HepG2 (cell line): ENCODE measurements around the gene C19orf44. TPM values are rescaled to one million over a fixed set of nuclear protein-coding genes. Genes with fewer than 3 reads are reported as not detected.

Source experiments
- CBX1 ChIP-seq: IDR thresholded peaks from one replicate; pipeline ENCODE4 v1.6.1; 2016; ENCODE audit warnings: antibody characterized with exemption, low read depth
- DPF2 ChIP-seq: sonication (generic); formaldehyde crosslinking; IDR thresholded peaks from 2 replicates; pipeline ENCODE4 v1.4.0; 2020; ENCODE audit warnings: mild to moderate bottlenecking, low read depth, missing genetic modification reagents, borderline replicate concordance
- GABPA ChIP-seq, 2 experiments: IDR thresholded peaks; 2 replicates each; pipeline ENCODE4 v1.6.1; 2011 to 2016; ENCODE audit warnings: low read depth in 2 of 2, low read length in 1 of 2, missing biosample characterization in 1 of 2, missing genetic modification characterization in 1 of 2
- GTF3A ChIP-seq: sonication (generic); formaldehyde crosslinking; conservative IDR thresholded peaks from 2 replicates; pipeline ENCODE4 v1.4.0; 2020; ENCODE audit warnings: mild to moderate bottlenecking, missing genetic modification reagents
- HDAC2 ChIP-seq: sonication (generic); formaldehyde crosslinking; IDR thresholded peaks from 2 replicates; pipeline ENCODE4 v1.4.0; 2020; ENCODE audit warnings: missing genetic modification reagents
- HIVEP1 ChIP-seq: sonication (generic); formaldehyde crosslinking; IDR thresholded peaks from 2 replicates; pipeline ENCODE4 v1.4.0; 2020; ENCODE audit warnings: mild to moderate bottlenecking, missing genetic modification reagents
- RFX3 ChIP-seq: IDR thresholded peaks from 2 replicates; pipeline ENCODE4 v1.6.1; 2016; ENCODE audit warnings: missing biosample characterization, missing genetic modification reagents
- RXRA ChIP-seq: sonication (generic); formaldehyde crosslinking; IDR thresholded peaks from 2 replicates; pipeline ENCODE4 v1.5.1; 2020; ENCODE audit warnings: missing genetic modification reagents
- THRA ChIP-seq: sonication (generic); formaldehyde crosslinking; IDR thresholded peaks from 2 replicates; pipeline ENCODE4 v1.4.0; 2020; ENCODE audit warnings: missing genetic modification reagents, borderline replicate concordance
- ZBTB20 ChIP-seq: sonication (generic); formaldehyde crosslinking; IDR thresholded peaks from 2 replicates; pipeline ENCODE4 v1.8.1; 2023; ENCODE audit warnings: missing genetic modification reagents, low read depth, mild to moderate bottlenecking, borderline replicate concordance
- ZNF280B ChIP-seq: sonication (generic); formaldehyde crosslinking; IDR thresholded peaks from 2 replicates; pipeline ENCODE4 v1.5.0; 2020; ENCODE audit warnings: missing genetic modification reagents, mild to moderate bottlenecking, borderline replicate concordance
- ZNF558 ChIP-seq: sonication (generic); formaldehyde crosslinking; IDR thresholded peaks from 2 replicates; pipeline ENCODE4 v1.9.0; 2022; ENCODE audit warnings: mild to moderate bottlenecking, missing genetic modification reagents, borderline replicate concordance
- ZNF687 ChIP-seq: sonication (generic); formaldehyde crosslinking; IDR thresholded peaks from 2 replicates; pipeline ENCODE4 v1.5.1; 2020; ENCODE audit warnings: mild to moderate bottlenecking, missing genetic modification reagents, moderate library complexity
- ZNF883 ChIP-seq: sonication (generic); formaldehyde crosslinking; IDR thresholded peaks from 2 replicates; pipeline ENCODE4 v1.5.1; 2020; ENCODE audit warnings: mild to moderate bottlenecking, missing genetic modification reagents; ENCODE audit errors: not compliant biosample characterization
- ZSCAN21 ChIP-seq: sonication (generic); formaldehyde crosslinking; IDR thresholded peaks from 2 replicates; pipeline ENCODE4 v1.8.0; 2022; ENCODE audit warnings: mild to moderate bottlenecking, missing genetic modification reagents, moderate library complexity, borderline replicate concordance
- polyA plus RNA-seq, 8 experiments: library from polyadenylated mRNA; depleted of rRNA in 3 of 8; stranded (reverse) in 7 of 8; unstranded in 1 of 8; fragments of >200 nt; fragmentation: Illumina TruSeq in 4 of 8; extraction: Trizol in 4 of 8; gene quantifications; 2 replicates each; pipeline versions ENCODE4 v1.2.1 to v1.2.3, GENCODE V29; 2011 to 2016; ENCODE audit warnings: low read depth in 4 of 8, missing spikeins in 1 of 8, mixed read lengths in 1 of 8; ENCODE audit not compliant: insufficient read depth in 1 of 8
- total RNA-seq, 5 experiments: library from RNA; depleted of rRNA; stranded (reverse); fragments of >200 nt; fragmentation: Illumina TruSeq; extraction: Trizol; gene quantifications; 2 replicates each; pipeline ENCODE4 v1.2.3, GENCODE V29; 2016; ENCODE audit warnings: low read depth in 1 of 5
- TF ChIP-seq, protein P1 (sequence below): sonication (generic); formaldehyde crosslinking; conservative IDR thresholded peaks from 2 replicates; pipeline ENCODE4 v1.4.0; 2020; ENCODE audit warnings: mild to moderate bottlenecking, missing genetic modification reagents, moderate library complexity

Gene C19orf44
- total and polyA plus RNA-seq, 2 of the 13 experiments (the other 11 are each of a cell fraction or from before 2014, with no cell fraction given) = 3.2 to 4.3 TPM

DNA sequence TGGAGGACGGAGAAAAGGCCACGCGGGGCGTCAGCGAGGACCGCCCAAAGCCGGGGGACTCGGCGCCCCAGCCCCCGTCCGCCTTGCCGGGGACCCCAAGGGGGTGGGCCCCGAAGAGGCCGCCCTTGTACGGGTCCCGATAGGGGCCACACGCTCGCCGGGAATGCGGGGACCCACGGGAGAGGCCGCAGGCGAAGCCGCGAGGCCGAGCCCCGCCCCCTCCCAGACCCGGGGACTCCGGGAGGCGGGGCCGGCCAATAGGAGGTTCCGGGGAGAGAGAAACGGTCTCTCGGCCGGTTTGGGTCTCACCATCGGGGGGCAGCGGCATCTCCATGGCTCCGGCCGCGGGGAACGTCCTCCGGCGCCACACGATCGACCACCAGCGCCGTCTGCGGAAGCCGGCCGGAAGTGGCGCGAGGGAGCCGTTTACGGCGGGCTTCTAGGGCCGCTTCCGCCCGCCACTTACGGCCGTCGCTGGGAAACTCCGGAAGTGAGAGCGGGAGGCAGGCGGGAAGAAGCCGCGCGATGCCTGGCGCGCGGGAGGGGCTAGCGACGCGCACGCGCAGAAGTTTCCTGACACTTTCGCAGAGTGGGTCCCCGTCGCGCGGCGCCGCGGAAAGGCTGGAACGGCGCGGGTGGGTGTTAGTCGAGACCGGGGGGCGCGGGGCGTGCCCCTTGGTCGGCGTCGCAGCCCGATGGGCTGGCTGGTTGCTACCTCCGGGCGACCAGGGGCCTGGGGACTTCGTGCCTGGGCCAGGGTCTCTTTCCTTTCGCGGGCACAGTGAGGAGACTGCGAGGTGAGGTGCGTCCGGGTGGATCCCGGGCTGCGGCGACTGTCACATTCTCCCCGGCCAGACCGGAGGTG lies 46.1 kb downstream of the C19orf44 start, which contains the start of gene CHERP (continued):
- TF ChIP-seq THRA (CRISPR knock-in tag) (peak; percentile 43; the same call in 1 of the 2 replicates), HIVEP1 (peak; percentile 64), ZSCAN21 (CRISPR knock-in tag) (peak; percentile 69), DPF2 (CRISPR knock-in tag) (no peak), ZNF558 (CRISPR knock-in tag) (0 out of 2 replicates have a peak, but pooled peaks have one; percentile 59), HDAC2 (CRISPR knock-in tag) (peak; percentile 61; the same call in 1 of the 2 replicates), ZNF280B (0 out of 2 replicates have a peak, but pooled peaks have one; percentile 16), GABPA (IDR thresholded peaks at IDR 0.05; ENCODE audit: low read depth, low read length) (peak; percentile 94), GABPA (CRISPR knock-in tag; IDR thresholded peaks at IDR 0.05; ENCODE audit: low read depth) (peak; percentile 96), RFX3 (CRISPR knock-in tag) (peak; percentile 88), ZBTB20 (CRISPR knock-in tag) (peak; percentile 75; the same call in 1 of the 2 replicates), RXRA (CRISPR knock-in tag) (peak; percentile 61; the same call in 1 of the 2 replicates), CBX1 (no peak), GTF3A (0 out of 2 replicates have a peak, but pooled peaks have one; percentile 52), ZNF687 (CRISPR knock-in tag) (peak; percentile 90), ZNF883 (CRISPR knock-in tag) (peak; percentile 90)
- TF ChIP-seq, protein P1, sequence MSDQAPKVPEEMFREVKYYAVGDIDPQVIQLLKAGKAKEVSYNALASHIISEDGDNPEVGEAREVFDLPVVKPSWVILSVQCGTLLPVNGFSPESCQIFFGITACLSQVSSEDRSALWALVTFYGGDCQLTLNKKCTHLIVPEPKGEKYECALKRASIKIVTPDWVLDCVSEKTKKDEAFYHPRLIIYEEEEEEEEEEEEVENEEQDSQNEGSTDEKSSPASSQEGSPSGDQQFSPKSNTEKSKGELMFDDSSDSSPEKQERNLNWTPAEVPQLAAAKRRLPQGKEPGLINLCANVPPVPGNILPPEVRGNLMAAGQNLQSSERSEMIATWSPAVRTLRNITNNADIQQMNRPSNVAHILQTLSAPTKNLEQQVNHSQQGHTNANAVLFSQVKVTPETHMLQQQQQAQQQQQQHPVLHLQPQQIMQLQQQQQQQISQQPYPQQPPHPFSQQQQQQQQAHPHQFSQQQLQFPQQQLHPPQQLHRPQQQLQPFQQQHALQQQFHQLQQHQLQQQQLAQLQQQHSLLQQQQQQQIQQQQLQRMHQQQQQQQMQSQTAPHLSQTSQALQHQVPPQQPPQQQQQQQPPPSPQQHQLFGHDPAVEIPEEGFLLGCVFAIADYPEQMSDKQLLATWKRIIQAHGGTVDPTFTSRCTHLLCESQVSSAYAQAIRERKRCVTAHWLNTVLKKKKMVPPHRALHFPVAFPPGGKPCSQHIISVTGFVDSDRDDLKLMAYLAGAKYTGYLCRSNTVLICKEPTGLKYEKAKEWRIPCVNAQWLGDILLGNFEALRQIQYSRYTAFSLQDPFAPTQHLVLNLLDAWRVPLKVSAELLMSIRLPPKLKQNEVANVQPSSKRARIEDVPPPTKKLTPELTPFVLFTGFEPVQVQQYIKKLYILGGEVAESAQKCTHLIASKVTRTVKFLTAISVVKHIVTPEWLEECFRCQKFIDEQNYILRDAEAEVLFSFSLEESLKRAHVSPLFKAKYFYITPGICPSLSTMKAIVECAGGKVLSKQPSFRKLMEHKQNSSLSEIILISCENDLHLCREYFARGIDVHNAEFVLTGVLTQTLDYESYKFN (CRISPR knock-in tag) = peak; percentile 52
